GM19468 (cell line): ENCODE measurements around the gene CSMD2.
"Not testable (repeated sequence)": the region's sequence is repeated elsewhere in the genome, so short reads cannot be mapped to it uniquely, and the experiment has no call there.

Source experiments
- ATAC-seq: cut with Tn5 transposase; IDR thresholded peaks from one replicate; pipeline ENCODE4 v1.9.1; 2021; ENCODE audit warnings: mild to moderate bottlenecking, moderate library complexity, moderate number of reproducible peaks; ENCODE audit not compliant: unreplicated experiment; ENCODE audit errors: extremely low read depth

CSMD2 gene

DNA sequence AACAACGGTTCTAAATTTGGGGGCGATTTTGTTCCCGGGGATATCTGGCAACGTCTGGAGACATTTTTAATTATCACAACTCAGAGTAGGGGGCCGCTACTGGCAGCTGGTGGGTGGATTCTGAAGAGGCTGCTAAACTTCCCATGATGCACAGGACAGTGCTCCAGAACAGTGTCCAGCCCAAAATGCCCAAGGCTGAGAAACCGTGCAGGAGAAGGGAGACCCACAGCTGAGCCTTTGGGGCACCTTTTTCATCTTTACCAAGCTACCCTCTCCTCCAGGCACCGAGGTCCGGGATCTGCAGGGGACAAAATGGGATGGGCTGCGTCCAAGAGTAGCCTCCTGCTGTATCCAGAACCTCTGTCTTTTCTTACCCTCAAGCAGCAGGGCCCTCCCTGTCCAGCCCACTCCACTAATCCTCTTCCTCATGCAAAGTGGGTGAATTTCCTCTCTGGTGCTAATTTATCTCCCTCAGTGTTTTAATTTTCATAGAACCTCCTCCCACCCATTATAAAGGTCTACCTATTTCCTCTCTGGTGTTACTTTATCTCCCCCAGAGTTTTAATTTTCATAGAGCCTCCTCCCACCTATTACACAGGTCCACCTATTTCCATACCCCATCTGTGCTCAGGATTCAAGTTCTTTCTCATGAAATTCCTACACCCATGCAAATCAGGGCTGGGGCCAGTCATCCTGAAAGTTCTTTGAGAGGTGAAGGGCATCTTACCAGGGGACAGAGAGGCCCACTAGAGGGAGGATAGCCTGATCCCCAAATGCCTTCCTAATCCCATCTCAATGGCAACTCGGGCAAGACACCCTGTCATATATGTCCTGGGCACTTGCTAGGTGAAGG lies 42.7 kb downstream of the CSMD2 start:
- no peak for ATAC-seq

DNA sequence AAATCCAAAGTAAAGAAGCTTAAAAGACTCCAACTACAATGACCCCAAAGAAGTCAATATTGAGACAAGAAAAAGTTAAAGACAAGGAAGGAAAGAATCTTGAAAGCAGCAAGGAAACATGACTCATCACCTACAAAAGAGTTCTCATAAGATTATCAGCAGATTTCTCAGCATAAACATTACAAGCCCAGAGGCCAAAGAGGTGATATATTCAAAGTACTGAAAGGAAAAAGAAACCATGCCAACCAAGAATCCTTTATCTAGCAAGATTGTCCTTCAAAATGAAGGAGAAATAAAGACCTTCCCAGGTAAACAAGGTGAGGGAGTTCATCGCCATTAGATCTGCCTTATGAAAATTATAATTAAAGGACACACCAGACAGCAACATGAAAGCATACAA lies 49.8 kb downstream of the CSMD2 start:
- no peak for ATAC-seq

DNA sequence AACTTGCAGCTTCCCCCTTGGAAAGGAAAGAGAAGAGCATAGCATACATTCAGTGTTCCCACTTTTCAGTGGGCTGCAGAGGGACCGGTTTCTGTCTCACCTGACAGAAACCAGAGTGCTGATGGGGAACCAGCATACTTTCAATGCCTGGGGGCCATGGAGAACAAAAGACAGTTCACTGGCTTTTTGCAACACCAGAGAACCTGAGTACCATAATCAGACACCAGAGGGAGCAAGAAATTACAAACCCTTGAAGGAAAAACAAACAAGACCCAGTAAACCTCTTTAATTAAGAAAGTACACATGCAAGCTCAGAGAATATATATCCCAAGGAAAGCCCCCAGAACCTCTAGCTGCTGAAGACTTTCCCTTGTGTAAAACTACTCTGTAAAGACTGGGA lies 51.1 kb downstream of the CSMD2 start:
- no peak for ATAC-seq

GRCh38 chr1:34113362-34113761 lies 51.7 kb downstream of the CSMD2 start:
- ATAC-seq = no peak

DNA sequence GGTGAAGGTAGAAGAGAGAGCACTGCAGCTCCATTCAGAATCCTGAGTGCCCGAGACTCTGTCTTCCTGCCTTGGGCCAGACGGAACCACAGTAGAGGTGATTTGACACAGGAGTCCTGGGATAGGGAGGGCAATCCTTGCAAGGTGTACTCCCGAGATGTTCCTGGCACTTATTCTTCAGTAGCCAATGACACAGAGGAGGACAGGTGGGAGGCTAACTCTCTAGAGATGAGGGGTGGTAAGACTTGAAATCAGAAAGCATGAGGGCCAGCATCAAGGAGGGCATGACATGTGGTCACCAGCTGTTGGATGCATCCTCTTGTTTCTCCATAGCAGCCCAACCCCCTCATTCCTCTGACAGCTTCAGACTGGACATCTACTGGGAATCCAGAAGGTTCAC lies 56.3 kb downstream of the CSMD2 start:
- ATAC-seq = no peak

- no peak for ATAC-seq
Measured at GRCh38 chr1:34108269-34108668, 56.8 kb downstream of the CSMD2 start.

- ATAC-seq = no peak
Measured at GRCh38 chr1:34101151-34101550, 63.9 kb downstream of the CSMD2 start.

GRCh38 chr1:34100332-34100731 lies 64.7 kb downstream of the CSMD2 start:
- no peak for ATAC-seq

- not testable (repeated sequence) for ATAC-seq
Measured at GRCh38 chr1:34092399-34092798, 72.6 kb downstream of the CSMD2 start.

DNA sequence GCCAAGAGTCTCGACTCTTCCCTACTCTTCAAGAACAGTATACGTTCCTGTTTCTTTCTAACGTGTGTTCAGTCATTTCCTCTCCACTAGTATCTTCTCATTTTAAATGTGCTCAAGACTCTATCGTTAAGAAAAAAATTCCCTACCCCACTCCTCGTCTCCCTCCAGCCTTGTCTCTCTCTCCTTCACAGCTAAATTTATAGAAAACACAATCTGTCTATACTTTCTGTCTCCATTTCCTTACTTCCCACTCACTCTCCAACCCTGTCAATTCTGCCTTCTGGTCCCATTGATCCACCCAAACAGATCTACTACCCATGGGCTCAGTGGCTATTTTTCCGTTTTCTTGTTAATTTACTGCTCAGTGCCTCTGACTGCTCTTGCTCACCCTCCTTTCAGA lies 75.3 kb downstream of the CSMD2 start:
- no peak for ATAC-seq

- ATAC-seq = no peak
Measured at GRCh38 chr1:34087986-34088385, 77.0 kb downstream of the CSMD2 start.

- no peak for ATAC-seq
Measured at GRCh38 chr1:34086561-34086960, 78.5 kb downstream of the CSMD2 start.

GRCh38 chr1:34083974-34084373 lies 81.1 kb downstream of the CSMD2 start:
- no peak for ATAC-seq

- ATAC-seq = not testable (repeated sequence)
Measured at GRCh38 chr1:34082085-34082670, 82.9 kb downstream of the CSMD2 start.

DNA sequence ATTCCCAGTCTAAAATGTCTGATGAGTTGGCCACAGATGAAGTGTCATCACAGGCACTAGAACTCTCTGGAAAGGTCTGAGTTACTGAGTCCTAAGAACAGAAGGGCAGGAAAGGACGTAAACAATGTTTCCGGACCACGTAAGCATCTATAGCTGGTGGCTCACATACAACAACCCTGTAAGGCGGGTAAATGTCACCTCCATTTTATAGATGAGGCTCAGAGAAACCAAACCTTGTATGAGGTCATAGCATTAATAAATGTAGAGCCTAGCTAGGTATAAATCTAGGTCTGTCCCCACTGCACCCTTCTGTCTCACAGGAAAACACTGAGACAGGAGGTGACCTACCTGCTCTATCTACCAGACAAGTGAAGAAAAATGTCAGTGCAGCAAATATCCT lies 86.6 kb downstream of the CSMD2 start:
- ATAC-seq = no peak

- no peak for ATAC-seq
Measured at GRCh38 chr1:34075576-34075975, 89.5 kb downstream of the CSMD2 start.

GRCh38 chr1:34073028-34073695 lies 91.9 kb downstream of the CSMD2 start:
- ATAC-seq = no peak

DNA sequence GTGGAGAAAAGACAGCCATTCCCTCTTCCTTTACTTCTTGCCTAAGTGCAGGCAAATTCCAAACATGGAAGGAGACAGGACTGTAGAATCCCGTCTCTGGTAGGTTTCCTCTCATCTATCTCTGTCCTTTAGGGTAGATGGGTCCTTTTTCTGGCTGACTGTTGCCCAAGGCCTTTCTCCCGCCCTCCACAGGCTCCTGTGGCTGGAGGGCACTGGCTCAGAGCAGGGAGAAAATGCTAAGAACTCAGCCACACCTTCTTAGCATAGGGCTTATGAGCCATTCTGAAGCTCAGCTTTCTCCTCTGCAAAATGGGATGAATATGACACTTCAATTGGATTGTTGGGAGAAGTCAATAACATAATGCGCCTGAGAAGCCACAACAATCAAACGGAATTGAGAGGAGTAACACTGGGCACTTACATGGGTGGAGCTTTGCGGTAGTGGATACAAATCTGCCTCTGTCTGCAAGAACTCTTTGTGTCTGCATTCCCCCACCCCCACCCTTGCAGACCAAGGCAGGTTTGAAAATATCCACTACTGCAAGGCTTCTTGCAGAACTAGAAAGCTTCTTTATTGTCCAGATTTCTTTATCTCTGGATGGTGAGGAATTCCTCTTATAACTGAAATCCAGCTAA lies 94.7 kb downstream of the CSMD2 start:
- no peak for ATAC-seq

DNA sequence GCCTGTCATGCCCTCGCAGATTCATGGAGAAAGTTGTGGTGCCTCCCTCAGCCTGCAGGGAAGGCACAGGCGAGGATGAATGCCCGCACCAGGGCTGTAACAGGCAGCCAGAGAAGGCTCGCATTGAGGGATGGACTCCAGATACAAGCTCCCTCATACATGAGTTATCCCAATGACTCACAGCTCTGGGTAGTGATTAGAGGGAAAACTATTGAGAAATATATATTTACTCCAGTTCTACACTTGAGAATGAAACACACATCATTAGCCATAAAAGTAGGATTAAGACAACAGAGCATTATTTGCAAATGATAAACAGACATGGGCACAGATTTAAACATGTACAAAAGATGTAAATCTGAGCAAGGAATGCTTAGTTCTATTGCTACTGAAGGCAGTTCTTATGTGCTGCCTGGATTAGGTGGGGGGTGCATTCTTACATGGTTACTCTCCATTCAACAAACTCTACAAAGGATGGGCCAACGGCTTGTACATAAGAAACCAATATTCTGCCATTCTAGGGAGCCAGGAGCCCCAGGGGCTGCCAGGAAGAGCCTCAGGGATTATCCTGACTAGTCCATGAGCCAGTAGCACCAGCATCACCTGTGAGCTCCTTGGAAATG lies 97.9 kb downstream of the CSMD2 start:
- ATAC-seq = no peak

DNA sequence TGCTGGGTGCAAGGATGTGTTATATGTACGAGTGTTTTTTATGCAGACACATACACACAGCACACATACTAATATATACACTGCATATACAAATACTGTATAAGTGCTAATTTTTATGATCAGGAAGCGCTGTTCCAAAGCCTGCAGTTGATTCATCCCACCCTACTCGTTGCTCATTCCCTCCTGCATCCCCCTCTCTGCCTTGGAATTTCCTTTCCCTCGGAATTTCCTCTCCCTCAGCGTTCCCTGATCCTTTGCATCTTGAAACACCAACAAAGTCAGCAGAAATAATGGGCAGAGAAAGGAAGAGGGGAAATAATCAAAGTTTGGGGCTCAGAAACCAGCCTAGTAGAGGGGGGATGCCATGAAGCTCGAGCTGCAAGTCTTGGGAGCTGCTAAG lies 98.9 kb downstream of the CSMD2 start:
- ATAC-seq = no peak
